GM18505 (cell line): ENCODE measurements around the gene CATSPERZ.

Source experiments
- ATAC-seq: cut with Tn5 transposase; IDR thresholded peaks from one replicate; pipeline ENCODE4 v1.9.1; 2021; ENCODE audit not compliant: unreplicated experiment
- POLR2A ChIP-seq: IDR thresholded peaks from 4 replicates; pipeline ENCODE4 v1.6.1; 2011; ENCODE audit warnings: borderline replicate concordance; ENCODE audit not compliant: insufficient read depth, insufficient read length; ENCODE audit errors: extremely low read depth

CATSPERZ gene

GRCh38 chr11:64299847-64300648 lies at the start of gene CATSPERZ:
Gene CATSPERZ, plus strand, starts transcription at chr11:64300358. Its CDS starts 53 bp downstream, at chr11:64300411.
- TF ChIP-seq POLR2A, result no peak
- ATAC-seq, result no peak

- ATAC-seq, result no peak
- TF ChIP-seq POLR2A, result no peak
Observed at GRCh38 chr11:64250415-64251015, 49.6 kb upstream of the CATSPERZ start.

GRCh38 chr11:64251016-64251752 lies 49.0 kb upstream of the CATSPERZ start, which contains the start of gene PLCB3:
Gene PLCB3, plus strand, starts transcription at chr11:64251530. Its CDS starts 120 bp downstream, at chr11:64251650.
- TF ChIP-seq POLR2A, result peak; percentile 46
- peak; percentile 38 for ATAC-seq

- TF ChIP-seq POLR2A, result no peak
Observed at GRCh38 chr11:64251753-64252002, 48.5 kb upstream of the CATSPERZ start.

GRCh38 chr11:64252003-64252872 lies 47.9 kb upstream of the CATSPERZ start:
- no peak for ATAC-seq

More at GRCh38 chr11:64251753-64252002, 48.5 kb upstream of the CATSPERZ start:
- ATAC-seq, result peak; percentile 11

GRCh38 chr11:64253043-64253442 lies 47.1 kb upstream of the CATSPERZ start:
- TF ChIP-seq POLR2A, result no peak
- no peak for ATAC-seq

More at GRCh38 chr11:64252003-64252872, 47.9 kb upstream of the CATSPERZ start:
- no peak for TF ChIP-seq POLR2A

GRCh38 chr11:64253481-64253880 lies 46.7 kb upstream of the CATSPERZ start:
- ATAC-seq, result no peak
- no peak for TF ChIP-seq POLR2A

- TF ChIP-seq POLR2A, result no peak
Observed at GRCh38 chr11:64254326-64254725, 45.8 kb upstream of the CATSPERZ start.

GRCh38 chr11:64255135-64256128 lies 44.7 kb upstream of the CATSPERZ start:
- no peak for ATAC-seq

More at GRCh38 chr11:64254326-64254725, 45.8 kb upstream of the CATSPERZ start:
- ATAC-seq, result no peak

GRCh38 chr11:64256300-64256699 lies 43.9 kb upstream of the CATSPERZ start:
- TF ChIP-seq POLR2A, result no peak
- ATAC-seq, result no peak

More at GRCh38 chr11:64255135-64256128, 44.7 kb upstream of the CATSPERZ start:
- TF ChIP-seq POLR2A, result no peak

GRCh38 chr11:64258356-64258755 lies 41.8 kb upstream of the CATSPERZ start:
- no peak for TF ChIP-seq POLR2A
- no peak for ATAC-seq
